ENCODE data around the gene LAMA5. TPM values are rescaled to one million over a fixed set of nuclear protein-coding genes. Genes with fewer than 3 reads are reported as not detected.

Gene LAMA5
- polyA plus RNA-seq, 1 of the 3 experiments (the other 2 are of a cell fraction), result 27.2 TPM

GRCh38 chr20:62314711-62315302, 52.3 kb downstream of the LAMA5 start:
- no peak overlapping the region for H3K4me2 ChIP-seq
- CTCF ChIA-PET, result interaction anchor here (2.9 kb wide), 1 partner anchor 12 kb away, joined by 13 read pairs; the partner anchor contains the start of gene ADRM1
- no peak for DNase-seq
- no peaks in the 10 kb centered on the region for H3K9me2 ChIP-seq
- H4K20me1 ChIP-seq (ENCODE audit: insufficient read depth), result no peaks in the 10 kb centered on the region
- no peaks in the 10 kb centered on the region for H3K27me3 ChIP-seq (ENCODE audit: insufficient read depth)
- H3K36me3 ChIP-seq (replicated peaks in 1 of 2; ENCODE audit: control insufficient read depth in 1 of 2, insufficient read depth in 2 of 2, low read length in 1 of 2), result peaks cover 0 to 80% of the 10 kb centered on the region in 2 experiments
- TF ChIP-seq MAX (IDR thresholded peaks at IDR 0.05; ENCODE audit: low read depth), result no peak
- no peak for TF ChIP-seq SIN3A (IDR thresholded peaks at IDR 0.05; ENCODE audit: borderline replicate concordance, low read depth, low read length)
- TF ChIP-seq REST (IDR thresholded peaks at IDR 0.05; ENCODE audit: low read depth, low read length), result no peak
- no peak for TF ChIP-seq MXI1 (IDR thresholded peaks at IDR 0.05; ENCODE audit: low read depth, low read length)
- TF ChIP-seq RAD21 (IDR thresholded peaks at IDR 0.05; ENCODE audit: low read length), result no peak
- no peak for TF ChIP-seq FOXM1 (IDR thresholded peaks at IDR 0.05; ENCODE audit: low read depth)
- TF ChIP-seq NFIC (IDR thresholded peaks at IDR 0.05; ENCODE audit: borderline replicate concordance), result no peak
- TF ChIP-seq CHD2 (IDR thresholded peaks at IDR 0.05; ENCODE audit: low read length, partially characterized antibody), result no peak
- TF ChIP-seq ELF1 (IDR thresholded peaks at IDR 0.05), result no peak
- no peak for TF ChIP-seq TCF12 (IDR thresholded peaks at IDR 0.05)
- TF ChIP-seq FOSL2 (IDR thresholded peaks at IDR 0.05; ENCODE audit: borderline replicate concordance, low read depth), result no peak
- TF ChIP-seq GABPA (IDR thresholded peaks at IDR 0.05; ENCODE audit: low read depth), result no peak
- TF ChIP-seq EZH2phosphoT487 (IDR thresholded peaks at IDR 0.05; ENCODE audit: borderline replicate concordance, low read depth), result no peak
- no peak for TF ChIP-seq JUND (IDR thresholded peaks at IDR 0.05)
- no peak for TF ChIP-seq NRF1 (IDR thresholded peaks at IDR 0.05; ENCODE audit: low read depth, low read length)
- no peak for TF ChIP-seq MEF2A (IDR thresholded peaks at IDR 0.05; ENCODE audit: borderline replicate concordance, low read depth)
- no peak for TF ChIP-seq FOXJ3 (CRISPR knock-in tag; IDR thresholded peaks at IDR 0.05)
- TF ChIP-seq SMC3 (IDR thresholded peaks at IDR 0.05; ENCODE audit: low read depth, low read length), result no peak
- no peak for TF ChIP-seq TEAD4 (IDR thresholded peaks at IDR 0.05; ENCODE audit: borderline replicate concordance, insufficient read depth)
- no peak for TF ChIP-seq POLR2AphosphoS5 (IDR thresholded peaks at IDR 0.05; ENCODE audit: low read depth, low read length)
- H3K27ac ChIP-seq (ENCODE audit: low read depth in 2 of 2, low read length in 1 of 2), result no peak overlapping the region
- no peak overlapping the region for H3K4me3 ChIP-seq (ENCODE audit: low read depth in 2 of 2, low read length in 1 of 2)
- no peaks in the 10 kb centered on the region for H3K79me2 ChIP-seq (ENCODE audit: insufficient read depth)
- H3K9ac ChIP-seq, result no peak overlapping the region
- 93% methylated on average over 12 of the region's 25 CpGs for WGBS (ENCODE audit: low lambda C conversion rate)
- no peaks in the 10 kb centered on the region for H3K4me1 ChIP-seq (ENCODE audit: control insufficient read depth in 1 of 2, insufficient read depth in 2 of 2, low read depth in 1 of 2, low read length in 1 of 2)
- no peaks in the 10 kb centered on the region for H3K9me3 ChIP-seq
- H3F3A ChIP-seq (replicated peaks; ENCODE audit: insufficient read depth), result no peaks in the 10 kb centered on the region
- H2AFZ ChIP-seq (ENCODE audit: low read depth), result no peak overlapping the region
- POLR2A ChIA-PET, result no interaction called here
